ENCODE measurements around the gene ZNF45. TPM values are rescaled to one million over a fixed set of nuclear protein-coding genes. Genes with fewer than 3 reads are reported as not detected.
"Not testable (repeated sequence)": the region's sequence is repeated elsewhere in the genome, so short reads cannot be mapped to it uniquely, and the experiment has no call there.

Gene ZNF45
- polyA plus RNA-seq, 1 experiment = 8.8 TPM

DNA sequence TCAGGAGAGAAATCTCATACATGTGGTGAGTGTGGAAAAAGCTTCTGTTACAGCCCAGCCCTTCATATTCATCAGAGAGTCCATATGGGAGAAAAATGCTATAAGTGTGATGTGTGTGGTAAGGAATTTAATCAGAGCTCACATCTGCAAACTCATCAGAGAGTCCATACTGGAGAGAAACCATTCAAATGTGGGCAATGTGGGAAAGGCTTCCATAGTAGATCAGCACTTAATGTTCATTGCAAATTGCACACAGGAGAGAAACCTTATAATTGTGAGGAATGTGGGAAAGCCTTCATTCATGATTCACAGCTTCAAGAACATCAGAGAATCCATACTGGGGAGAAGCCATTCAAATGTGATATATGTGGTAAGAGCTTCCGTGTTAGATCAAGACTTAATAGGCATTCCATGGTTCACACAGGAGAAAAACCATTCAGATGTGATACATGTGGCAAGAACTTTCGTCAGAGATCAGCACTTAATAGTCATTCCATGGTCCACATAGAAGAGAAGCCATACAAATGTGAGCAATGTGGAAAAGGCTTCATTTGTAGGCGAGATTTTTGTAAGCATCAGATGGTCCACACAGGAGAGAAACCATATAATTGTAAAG lies 31.1 kb upstream of the ZNF45 start:
- TF ChIP-seq, protein P1, sequence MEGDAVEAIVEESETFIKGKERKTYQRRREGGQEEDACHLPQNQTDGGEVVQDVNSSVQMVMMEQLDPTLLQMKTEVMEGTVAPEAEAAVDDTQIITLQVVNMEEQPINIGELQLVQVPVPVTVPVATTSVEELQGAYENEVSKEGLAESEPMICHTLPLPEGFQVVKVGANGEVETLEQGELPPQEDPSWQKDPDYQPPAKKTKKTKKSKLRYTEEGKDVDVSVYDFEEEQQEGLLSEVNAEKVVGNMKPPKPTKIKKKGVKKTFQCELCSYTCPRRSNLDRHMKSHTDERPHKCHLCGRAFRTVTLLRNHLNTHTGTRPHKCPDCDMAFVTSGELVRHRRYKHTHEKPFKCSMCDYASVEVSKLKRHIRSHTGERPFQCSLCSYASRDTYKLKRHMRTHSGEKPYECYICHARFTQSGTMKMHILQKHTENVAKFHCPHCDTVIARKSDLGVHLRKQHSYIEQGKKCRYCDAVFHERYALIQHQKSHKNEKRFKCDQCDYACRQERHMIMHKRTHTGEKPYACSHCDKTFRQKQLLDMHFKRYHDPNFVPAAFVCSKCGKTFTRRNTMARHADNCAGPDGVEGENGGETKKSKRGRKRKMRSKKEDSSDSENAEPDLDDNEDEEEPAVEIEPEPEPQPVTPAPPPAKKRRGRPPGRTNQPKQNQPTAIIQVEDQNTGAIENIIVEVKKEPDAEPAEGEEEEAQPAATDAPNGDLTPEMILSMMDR (IDR thresholded peaks at IDR 0.05; ENCODE audit: insufficient read depth, low read depth, low read length) = no peak
- H3K4me3 ChIP-seq (ENCODE audit: low read depth, low read length) = no peak overlapping the region
- no peaks in the 10 kb centered on the region for H3K27me3 ChIP-seq (ENCODE audit: control insufficient read depth, insufficient read depth, low read length)
- H3K36me3 ChIP-seq (ENCODE audit: control insufficient read depth, insufficient read depth, low read length) = peaks cover 23% of the 10 kb centered on the region
- CTCF ChIA-PET = interaction anchor here (1.1 kb wide), 1 partner anchor 474 kb away, joined by 4 read pairs; no protein-coding TSS in a partner anchor
- POLR2A ChIA-PET = no interaction called here
- DNase-seq (ENCODE audit: low read depth) = no peak

DNA sequence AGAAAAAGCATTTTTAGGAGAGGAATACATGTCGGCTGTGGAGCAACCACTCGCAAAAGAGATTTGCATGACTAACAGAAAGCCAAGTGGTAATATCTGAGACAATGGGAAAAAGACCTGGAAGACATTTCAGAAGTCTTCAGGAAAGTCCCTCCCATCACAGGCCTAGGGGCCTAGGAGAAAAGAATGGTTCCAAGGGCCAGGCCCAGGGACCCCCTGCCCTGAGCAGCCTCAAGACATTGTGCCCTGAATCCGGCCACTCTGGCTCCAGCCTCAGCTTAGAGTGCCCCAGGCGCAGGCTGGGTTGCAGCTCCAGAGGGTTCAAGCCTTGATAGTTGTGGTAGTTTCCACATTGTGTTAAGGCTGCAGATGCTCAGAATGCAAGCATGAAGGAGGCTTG lies 25.3 kb upstream of the ZNF45 start:
- H3K4me3 ChIP-seq (ENCODE audit: low read depth, low read length) = no peak overlapping the region
- ChIA-PET CTCF (no interaction called here), POLR2A (no interaction called here)
- H3K27me3 ChIP-seq (ENCODE audit: control insufficient read depth, insufficient read depth, low read length) = no peaks in the 10 kb centered on the region
- DNase-seq (ENCODE audit: low read depth) = no peak
- peaks cover 6% of the 10 kb centered on the region for H3K36me3 ChIP-seq (ENCODE audit: control insufficient read depth, insufficient read depth, low read length)
- TF ChIP-seq, protein P1 (IDR thresholded peaks at IDR 0.05; ENCODE audit: insufficient read depth, low read depth, low read length) = no peak

- H3K36me3 ChIP-seq (ENCODE audit: control insufficient read depth, insufficient read depth, low read length) = peaks cover 1% of the 10 kb centered on the region; the same call in 1 of the 2 replicates
- peak; percentile 56 for DNase-seq (ENCODE audit: low read depth)
- ChIA-PET POLR2A (no interaction called here), CTCF (no interaction called here)
- H3K4me3 ChIP-seq (ENCODE audit: low read depth, low read length) = no peak overlapping the region
- no peaks in the 10 kb centered on the region for H3K27me3 ChIP-seq (ENCODE audit: control insufficient read depth, insufficient read depth, low read length)
- TF ChIP-seq, protein P1 (IDR thresholded peaks at IDR 0.05; ENCODE audit: insufficient read depth, low read depth, low read length) = no peak
Measured at GRCh38 chr19:43957891-43958290, 22.8 kb upstream of the ZNF45 start.

- TF ChIP-seq, protein P1 (IDR thresholded peaks at IDR 0.05; ENCODE audit: insufficient read depth, low read depth, low read length) = no peak
- ChIA-PET POLR2A (no interaction called here), CTCF (no interaction called here)
- H3K27me3 ChIP-seq (ENCODE audit: control insufficient read depth, insufficient read depth, low read length) = no peaks in the 10 kb centered on the region
- H3K36me3 ChIP-seq (ENCODE audit: control insufficient read depth, insufficient read depth, low read length) = peaks cover 1% of the 10 kb centered on the region; the same call in 1 of the 2 replicates
- H3K4me3 ChIP-seq (ENCODE audit: low read depth, low read length) = no peak overlapping the region
- DNase-seq (ENCODE audit: low read depth) = no peak
Measured at GRCh38 chr19:43956827-43957226, 21.7 kb upstream of the ZNF45 start.

GRCh38 chr19:43950834-43951645 lies 16.0 kb upstream of the ZNF45 start, which contains the start of gene ZNF221:
ZNF221 (plus strand) TSS chr19:43951228; CDS start chr19:43962727, 11,499 bp downstream.
- DNase-seq (ENCODE audit: low read depth) = peak; percentile 94
- Histone ChIP-seq H3K4me3 (ENCODE audit: low read depth, low read length) (peak within 1 kb of the TSS; percentile 56), H3K36me3 (ENCODE audit: control insufficient read depth, insufficient read depth, low read length) (no peaks in the 10 kb centered on the region), H3K27me3 (ENCODE audit: control insufficient read depth, insufficient read depth, low read length) (no peaks in the 10 kb centered on the region)
- ChIA-PET CTCF (interaction anchor here (1.3 to 1.6 kb wide), 2 partner anchors 16 to 54 kb away, joined by 3 to 4 read pairs; partner anchors contain the start of gene ZNF45), POLR2A (interaction anchor here (0.7 kb wide), 1 partner anchor 107 kb away, joined by 12 read pairs; no protein-coding TSS in a partner anchor)
- TF ChIP-seq, protein P1 (IDR thresholded peaks at IDR 0.05; ENCODE audit: insufficient read depth, low read depth, low read length) = peak; percentile 38; the same call in 1 of the 2 replicates

GRCh38 chr19:43949803-43950202 lies 14.7 kb upstream of the ZNF45 start:
- H3K27me3 ChIP-seq (ENCODE audit: control insufficient read depth, insufficient read depth, low read length); DNase-seq (ENCODE audit: low read depth); CTCF ChIA-PET; POLR2A ChIA-PET; H3K4me3 ChIP-seq (ENCODE audit: low read depth, low read length); H3K36me3 ChIP-seq (ENCODE audit: control insufficient read depth, insufficient read depth, low read length): not testable (repeated sequence)

DNA sequence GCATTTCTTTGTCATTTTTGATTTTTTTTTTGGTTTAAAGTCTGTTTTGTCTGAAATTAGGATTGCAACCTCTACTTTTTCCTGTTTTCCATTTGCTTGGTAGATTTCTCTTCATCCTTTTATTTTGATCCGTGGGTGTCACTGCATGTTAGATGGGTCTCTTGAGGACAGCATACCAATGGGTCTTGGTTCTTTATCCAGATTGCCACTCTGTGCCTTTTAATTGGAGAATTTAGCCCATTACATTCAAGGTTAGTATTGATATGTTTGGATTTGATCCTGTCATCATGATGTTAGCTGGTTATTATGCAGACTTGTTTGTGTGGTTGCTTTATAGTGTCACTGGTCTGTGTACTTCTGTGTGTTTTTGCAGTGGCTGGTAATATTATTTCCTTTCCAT lies 12.3 kb upstream of the ZNF45 start:
- H3K36me3 ChIP-seq (ENCODE audit: control insufficient read depth, insufficient read depth, low read length); H3K4me3 ChIP-seq (ENCODE audit: low read depth, low read length); H3K27me3 ChIP-seq (ENCODE audit: control insufficient read depth, insufficient read depth, low read length); DNase-seq (ENCODE audit: low read depth); POLR2A ChIA-PET; CTCF ChIA-PET: not testable (repeated sequence)
